COLO668 (cell line): ENCODE data around the gene OOSP4A.

ENCODE experiments used
- DNase-seq: peaks from one replicate; lab custom pipeline; 2025; ENCODE audit not compliant: unreplicated experiment; lab: John Stamatoyannopoulos, UW

Gene OOSP4A

DNA sequence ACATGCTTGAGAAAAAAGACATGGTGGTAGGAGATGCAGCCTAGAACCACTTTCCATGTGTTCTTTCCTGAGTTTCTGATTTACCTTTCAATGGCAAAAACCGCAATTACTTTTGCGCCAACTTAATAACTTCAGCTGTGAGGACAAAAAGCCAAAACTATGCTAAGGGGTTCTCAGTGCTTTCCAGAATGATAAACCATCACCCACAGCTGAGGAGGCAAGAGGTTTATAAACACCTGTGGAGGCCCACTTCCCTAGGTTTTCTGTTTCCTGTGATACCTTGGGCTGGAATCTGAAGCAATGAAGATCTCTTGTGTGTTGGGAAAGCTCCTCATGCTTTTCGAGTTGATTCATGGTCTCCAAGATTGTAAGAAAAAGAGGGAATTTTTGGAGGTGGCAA, at the start of gene OOSP4A:
OOSP4A (plus strand) TSS at position 301 of the 400 bp plus-strand sequence; CDS start at position 301, 0 bp downstream.
- no peak for DNase-seq

DNA sequence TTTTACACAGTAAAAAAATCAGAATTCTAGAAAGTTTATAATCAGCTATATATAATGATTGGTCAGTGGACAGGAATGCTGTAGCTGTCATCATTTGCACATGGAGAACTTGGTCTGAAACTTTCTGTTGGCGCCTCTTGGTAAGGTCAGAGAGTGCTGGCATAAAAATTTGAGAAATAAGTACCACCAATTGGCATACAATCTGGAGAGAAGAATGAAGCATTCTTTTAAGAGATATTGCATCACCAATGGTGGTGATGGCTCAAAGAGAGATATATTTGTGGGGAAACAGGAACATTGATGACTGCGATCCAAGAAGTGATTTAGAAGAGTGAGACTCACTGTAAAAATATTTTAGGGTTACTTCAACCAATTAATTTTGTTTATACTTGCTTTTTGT, 45.4 kb upstream of the OOSP4A start:
- DNase-seq, result no peak

DNA sequence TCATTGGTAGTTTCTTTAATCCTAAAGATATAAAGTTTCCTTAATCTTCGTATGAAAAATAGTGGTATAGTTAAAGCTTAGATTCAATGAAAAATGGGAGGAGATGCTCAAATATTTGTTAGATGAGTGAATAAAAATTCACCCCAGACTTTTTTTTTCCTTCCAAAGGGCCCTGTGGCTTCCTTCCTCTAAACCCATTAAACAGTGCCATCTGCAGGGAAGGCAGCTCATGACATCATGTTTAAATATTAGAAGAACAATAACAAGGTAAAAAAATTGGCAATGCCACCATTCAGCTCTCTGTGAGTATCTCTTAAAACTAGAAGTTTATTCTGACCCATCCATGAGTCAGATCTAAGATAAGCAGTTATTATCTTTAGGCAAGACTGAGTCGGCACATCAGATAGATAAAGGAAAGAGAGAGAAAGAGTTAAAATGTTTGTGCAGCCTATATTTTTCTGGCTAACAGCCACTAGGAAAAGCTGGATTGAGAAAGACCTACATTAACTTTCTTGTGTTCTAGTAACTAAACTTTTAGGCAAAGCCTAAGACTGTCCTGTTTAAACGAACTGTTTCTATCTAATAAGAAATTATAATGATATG, 44.7 kb upstream of the OOSP4A start:
- peak; percentile 11 for DNase-seq

DNA sequence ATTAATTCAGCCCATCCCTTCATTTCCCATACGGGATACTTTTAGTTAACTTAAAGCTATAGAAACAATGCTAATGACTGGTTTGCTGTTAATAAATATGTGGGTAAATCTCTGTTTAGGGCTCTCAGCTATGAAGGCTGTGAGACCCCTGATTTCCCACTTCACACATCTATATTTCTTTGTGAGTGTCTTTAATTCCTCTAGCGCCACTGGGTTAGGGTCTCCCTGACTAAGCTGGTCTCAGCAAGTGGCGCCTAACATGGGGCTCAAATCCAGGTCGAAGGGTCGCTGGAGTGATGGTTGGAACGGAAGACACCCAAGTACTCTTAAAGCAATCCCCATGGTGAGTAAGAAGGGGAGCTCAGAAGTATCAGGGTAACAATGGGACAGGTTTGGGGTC, 40.0 kb upstream of the OOSP4A start:
- no peak for DNase-seq

DNA sequence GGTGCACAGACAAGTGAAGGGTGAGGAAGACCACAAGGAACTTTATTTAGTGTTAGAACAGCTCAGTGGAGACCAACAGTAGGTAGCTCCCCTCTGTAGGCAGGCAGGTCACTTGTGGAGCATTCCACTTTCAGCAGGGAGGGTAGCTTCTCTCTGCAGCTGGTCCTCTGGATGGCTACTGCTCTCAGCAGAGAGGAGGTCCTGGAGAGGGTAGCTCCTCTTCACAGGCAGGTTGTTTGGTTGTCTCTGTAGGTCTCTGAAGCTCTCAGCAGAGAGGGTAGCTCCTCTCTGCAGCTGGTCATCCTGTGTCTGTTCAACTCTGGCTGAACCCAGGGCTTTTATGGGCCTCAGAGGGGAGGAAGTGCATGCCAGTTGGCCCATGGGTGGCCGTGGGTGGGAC, 32.1 kb upstream of the OOSP4A start:
- no peak for DNase-seq

DNA sequence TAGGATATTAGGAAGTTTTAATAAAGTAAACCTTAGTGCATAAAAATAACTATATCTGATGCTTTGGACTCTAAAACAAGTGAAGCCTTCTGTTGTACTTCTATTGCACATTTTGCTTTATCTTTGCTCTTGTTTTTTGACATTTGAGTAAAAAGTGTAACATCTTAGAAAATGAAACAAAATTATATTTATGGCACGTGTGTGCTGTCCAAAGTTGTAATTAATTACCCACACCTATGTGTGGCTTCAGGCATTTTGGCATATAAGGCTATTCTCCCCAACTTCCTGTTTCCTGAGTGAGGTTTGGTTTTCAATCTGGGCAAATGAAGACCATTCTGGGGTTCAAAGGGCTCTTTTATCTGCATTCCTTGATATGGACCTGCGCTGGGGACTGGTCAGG, 25.7 kb upstream of the OOSP4A start, which contains the start of gene OOSP1:
OOSP1 (plus strand) TSS at position 301 of the 400 bp plus-strand sequence; CDS start at position 324, 23 bp downstream.
- no peak for DNase-seq

- no peak for DNase-seq
These were observed 25.1 kb upstream of the OOSP4A start for GRCh38 chr11:59938718-59939117.

DNA sequence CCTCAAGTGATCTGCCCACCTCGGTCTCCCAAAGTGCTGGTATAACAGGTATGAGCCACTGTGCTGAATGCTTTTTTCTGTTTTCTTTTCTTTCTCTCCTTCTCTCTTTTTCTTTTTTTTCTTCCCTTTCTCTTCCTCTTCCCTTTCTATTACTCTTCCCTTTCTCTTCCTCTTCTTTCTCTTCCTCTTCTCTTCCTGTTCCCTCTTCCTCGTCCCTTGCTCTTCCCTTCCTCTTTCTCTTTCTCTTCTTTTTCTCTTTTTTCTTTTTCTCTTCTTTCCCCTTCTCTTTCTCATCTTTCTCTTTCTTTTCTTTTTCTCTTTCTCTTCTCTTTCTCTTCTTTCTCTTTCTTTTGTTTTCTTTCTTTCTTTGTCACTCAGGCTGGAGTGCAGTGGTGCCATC, 24.4 kb upstream of the OOSP4A start:
- DNase-seq, result no peak

DNA sequence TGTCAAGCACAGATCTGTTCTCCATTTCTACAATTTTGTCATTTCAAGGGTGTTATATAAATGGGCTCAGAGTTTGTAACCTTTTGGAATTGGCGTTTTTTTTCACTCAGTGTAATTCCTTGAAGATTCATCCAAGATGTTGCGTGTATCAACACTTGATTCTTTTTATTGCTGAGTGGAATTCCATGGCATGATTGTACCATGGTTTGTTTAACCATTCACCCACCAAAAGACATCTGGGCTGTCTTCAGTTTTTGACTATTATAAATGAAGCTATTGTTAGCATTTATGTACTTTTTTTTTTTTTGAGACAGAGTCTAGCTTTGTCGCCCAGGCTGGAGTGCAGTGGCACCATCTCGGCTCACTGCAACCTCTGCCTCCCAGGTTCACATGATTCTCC, 22.7 kb upstream of the OOSP4A start:
- DNase-seq, result no peak

DNA sequence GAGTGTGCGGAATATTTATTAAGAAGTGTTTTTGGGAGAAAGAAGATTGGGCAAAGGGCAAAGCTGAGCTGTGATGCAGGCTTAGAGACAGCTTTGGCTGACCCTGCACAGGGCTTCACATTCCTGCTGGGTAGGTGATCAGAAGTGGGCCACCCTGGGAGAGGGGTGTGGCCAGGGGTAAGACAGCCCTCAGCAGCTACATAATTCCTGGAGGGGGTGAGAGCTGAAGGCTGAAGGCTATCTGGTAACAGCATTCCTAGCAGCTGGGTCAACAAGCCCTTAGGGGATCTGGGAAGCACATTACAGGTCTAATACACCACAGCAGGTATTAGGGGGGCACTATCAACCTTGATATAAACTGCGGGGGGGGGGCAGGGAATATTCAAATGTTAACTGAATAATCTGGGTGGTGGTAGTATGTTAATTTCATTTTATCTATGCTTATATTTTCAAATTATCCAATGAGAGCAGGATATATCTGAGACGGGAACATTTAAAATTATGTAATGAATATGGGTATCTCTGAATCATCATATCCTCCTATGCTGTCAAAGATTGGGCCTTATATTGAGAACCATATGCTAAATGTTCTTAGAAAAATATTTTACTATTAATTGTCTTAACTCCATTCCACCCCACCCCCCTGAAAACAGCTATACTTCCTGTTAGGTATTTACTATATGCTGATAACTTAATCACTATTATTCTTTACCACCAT, 19.7 kb upstream of the OOSP4A start:
- DNase-seq, result no peak

- no peak for DNase-seq
These were observed 19.1 kb upstream of the OOSP4A start for GRCh38 chr11:59944720-59945119.

GRCh38 chr11:59953463-59954218, 10.2 kb upstream of the OOSP4A start:
- no peak for DNase-seq

GRCh38 chr11:59954219-59954847, 9.5 kb upstream of the OOSP4A start:
- no peak for DNase-seq

GRCh38 chr11:59957094-59957493, 6.7 kb upstream of the OOSP4A start:
- DNase-seq, result no peak

DNA sequence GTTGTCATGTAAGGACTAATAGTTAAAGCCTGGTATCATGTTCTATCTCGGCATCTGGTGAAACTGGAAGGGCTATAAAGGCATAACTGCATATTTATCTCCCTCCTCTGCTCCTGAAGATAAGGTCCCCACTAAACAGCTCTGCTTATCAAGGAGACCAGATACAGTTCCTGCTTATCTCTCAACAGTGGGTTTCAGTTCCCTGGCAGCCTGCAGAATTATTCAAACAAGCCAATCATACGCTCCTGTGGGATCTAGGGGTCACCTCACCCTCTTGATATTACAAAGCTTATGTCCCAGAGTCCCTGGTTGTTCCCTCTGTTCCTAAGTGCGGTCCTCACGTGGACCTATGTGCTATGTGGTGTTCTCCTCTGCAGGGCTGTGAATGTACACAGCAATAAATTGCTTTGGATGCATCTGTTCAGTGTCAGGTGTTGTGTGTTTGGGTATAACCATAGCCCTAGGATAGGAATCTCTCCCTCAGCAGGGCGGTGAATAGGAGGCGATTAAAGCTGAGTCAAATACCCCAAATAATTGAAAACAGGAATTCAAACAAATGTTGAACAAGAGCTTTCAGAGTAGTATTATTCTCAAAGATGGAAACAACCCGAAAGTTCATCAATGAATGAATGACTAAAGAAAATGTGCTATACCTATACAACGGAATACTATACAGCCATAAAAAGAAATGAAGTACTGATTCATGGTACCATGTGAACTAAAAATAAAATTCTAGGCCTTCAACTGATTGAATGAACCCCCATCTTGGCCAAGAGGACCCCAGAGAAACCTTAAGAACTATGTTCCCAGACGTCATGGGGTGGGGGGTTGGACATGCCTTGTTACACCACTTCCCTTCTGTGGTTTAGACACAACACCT, 3.1 kb upstream of the OOSP4A start:
- no peak for DNase-seq

- DNase-seq, result no peak
These were observed 1.7 kb upstream of the OOSP4A start for GRCh38 chr11:59962107-59962482.

DNA sequence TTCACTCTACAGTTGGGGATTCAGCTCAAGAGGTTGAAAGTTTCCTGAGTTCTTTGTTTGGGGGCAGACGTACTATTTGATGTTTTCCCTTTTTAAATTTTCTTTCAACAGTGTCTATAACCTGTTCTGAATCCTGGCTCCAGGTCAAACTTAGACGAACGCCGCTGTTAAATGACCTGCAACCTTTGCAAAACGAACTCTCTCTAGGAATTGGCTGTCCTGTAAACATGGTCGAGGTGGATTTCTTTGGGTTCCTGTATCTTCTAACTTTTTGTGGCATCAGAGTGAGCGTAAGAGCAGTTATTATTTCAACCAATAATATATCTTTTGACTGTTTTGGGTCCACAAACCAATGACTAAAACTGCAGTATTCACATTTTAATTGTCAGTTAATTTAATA, 1.6 kb downstream of the OOSP4A start:
- no peak for DNase-seq

- no peak for DNase-seq
These were observed 2.4 kb downstream of the OOSP4A start for GRCh38 chr11:59966201-59966600.

- DNase-seq, result no peak
These were observed 4.0 kb downstream of the OOSP4A start for GRCh38 chr11:59967677-59968394.

- DNase-seq, result no peak
These were observed 4.6 kb downstream of the OOSP4A start for GRCh38 chr11:59968395-59968783.
